Pulmonary artery endothelial cell (primary cell): Measurements from ENCODE around the gene TNFSF9. TPM values are rescaled to one million over a fixed set of nuclear protein-coding genes. Genes with fewer than 3 reads are reported as not detected.
"Not testable (repeated sequence)": the region's sequence is repeated elsewhere in the genome, so short reads cannot be mapped to it uniquely, and the experiment has no call there.

ENCODE experiments used
- DNase-seq: peaks from one replicate; pipeline ENCODE4 v3.0.0-alpha.2; 2011; ENCODE audit warnings: low read depth, low spot score
- total RNA-seq: library from RNA; depleted of rRNA; stranded (reverse); fragments of >200 nt; gene quantifications from 2 replicates; pipeline ENCODE4 v1.2.3, GENCODE V29; 2014

The TNFSF9 gene
- total RNA-seq, 1 donor from 2014 or later, result 0.40 TPM

GRCh38 chr19:6508028-6508771 lies 22.6 kb upstream of the TNFSF9 start:
- not testable (repeated sequence) for DNase-seq

DNA sequence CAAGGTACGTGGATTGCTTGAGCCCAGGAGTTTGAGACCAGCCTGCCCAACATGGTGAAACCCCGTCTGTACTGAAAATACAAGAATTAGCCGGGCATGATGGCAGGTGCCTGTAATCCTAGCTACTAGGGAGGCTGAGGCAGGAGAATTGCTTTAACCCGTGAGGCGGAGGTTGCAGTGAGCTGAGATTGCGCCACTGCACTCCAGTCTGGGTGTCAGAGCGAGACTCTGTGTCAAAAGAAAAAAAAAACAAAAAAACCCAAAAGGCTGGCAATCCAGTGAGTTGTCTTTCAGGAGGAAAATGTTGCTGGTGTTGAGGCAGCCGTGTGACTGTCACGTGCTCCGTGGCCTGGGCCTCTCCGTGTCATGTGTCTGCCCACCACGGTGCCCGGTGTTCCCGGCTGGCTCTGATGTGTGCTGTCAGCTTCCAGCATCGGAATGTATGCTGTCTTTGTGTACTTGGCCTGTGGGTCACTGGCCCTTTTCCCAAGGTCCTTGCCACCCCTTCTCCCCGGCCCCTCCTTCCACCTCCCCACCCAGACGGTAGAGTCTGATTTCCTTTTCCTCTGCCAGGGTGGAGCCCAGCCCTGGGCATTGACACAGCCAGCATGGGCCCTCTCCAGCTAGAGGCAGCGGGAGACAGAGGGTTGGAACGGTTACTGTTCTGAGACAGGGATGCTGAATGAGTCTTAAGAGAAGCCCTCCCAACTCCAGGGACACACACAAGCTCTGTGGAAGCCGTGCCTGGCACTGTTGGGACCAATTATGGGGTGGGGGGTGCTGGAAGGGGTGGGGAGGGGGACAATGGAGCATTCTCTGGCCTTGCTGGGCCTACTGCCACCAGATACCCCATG lies 21.5 kb upstream of the TNFSF9 start:
- no peak for DNase-seq

DNA sequence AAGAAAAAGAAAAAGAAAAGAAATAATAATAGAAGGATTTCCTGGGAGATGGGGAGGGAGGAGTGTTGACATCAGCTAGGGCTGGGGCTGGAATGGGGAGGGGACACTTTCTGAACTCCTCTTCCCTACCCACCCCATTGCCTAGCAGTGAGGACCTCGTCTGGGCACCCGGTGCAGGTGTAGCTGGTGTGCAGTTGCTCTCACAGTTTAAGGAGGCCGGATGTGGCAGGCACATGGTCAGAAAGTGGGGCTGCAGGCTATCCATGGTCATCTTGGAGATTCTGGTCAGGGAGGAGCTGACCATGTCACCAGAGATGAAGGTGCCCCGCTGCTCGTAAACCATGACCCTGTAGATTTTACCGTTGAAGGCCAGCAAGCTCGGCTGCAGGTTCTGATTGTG lies 20.2 kb upstream of the TNFSF9 start:
- DNase-seq, result no peak

DNA sequence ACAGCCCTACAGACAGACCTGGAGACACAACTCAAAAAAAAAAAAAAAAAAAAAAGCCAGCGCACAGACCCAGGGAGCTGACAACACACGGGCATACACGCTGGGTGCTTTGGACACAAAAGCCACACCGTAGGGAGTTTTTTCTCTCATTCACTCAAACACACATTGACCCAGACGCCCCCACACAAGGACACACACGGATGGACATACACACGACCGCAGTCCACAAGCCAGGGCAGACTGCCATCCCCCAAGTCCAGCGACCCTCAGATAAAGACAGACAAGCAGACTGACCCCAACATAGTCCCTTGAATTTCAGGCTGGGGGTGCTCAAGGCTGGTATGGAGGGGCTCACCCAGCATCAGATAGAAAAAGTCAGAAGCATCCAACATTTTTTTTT lies 16.7 kb upstream of the TNFSF9 start:
- no peak for DNase-seq

DNA sequence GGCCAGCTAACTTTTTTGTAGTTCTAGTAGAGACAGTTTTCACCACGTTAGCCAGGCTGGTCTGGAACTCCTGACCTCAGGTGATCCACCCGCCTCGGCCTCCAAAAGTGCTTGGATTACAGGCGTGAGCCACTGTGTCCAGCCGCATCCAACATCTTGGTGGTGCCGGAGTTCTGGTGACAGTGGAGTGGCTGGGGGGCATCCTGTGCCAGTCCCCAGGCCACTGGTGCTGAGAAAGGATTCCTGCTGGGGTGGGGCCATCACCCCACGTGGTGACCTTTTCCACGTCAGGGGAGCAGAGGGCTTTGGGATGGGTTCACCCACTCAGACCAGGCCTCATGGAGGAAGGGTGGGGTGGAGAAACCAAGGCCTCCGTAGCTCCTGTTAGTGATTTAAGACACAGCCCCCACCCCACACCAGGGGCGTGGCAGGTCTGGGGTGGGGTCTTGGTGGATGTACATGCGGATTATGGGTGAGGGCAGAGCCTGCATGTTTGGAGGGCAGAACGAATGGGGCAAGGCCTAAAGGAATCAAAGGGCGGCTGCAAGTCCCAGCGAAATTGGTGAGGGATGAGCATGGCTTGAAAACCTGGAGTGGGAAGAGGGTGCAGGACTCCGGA lies 15.8 kb upstream of the TNFSF9 start:
- no peak for DNase-seq

GRCh38 chr19:6516018-6516658 lies 14.7 kb upstream of the TNFSF9 start:
- DNase-seq, result peak; percentile 89

GRCh38 chr19:6516659-6517291 lies 14.1 kb upstream of the TNFSF9 start:
- DNase-seq, result peak; percentile 55

GRCh38 chr19:6518145-6518911 lies 12.5 kb upstream of the TNFSF9 start:
- no peak for DNase-seq

GRCh38 chr19:6519289-6519688 lies 11.5 kb upstream of the TNFSF9 start:
- no peak for DNase-seq

- DNase-seq, result no peak
Observed at GRCh38 chr19:6521718-6522646, 8.8 kb upstream of the TNFSF9 start.

DNA sequence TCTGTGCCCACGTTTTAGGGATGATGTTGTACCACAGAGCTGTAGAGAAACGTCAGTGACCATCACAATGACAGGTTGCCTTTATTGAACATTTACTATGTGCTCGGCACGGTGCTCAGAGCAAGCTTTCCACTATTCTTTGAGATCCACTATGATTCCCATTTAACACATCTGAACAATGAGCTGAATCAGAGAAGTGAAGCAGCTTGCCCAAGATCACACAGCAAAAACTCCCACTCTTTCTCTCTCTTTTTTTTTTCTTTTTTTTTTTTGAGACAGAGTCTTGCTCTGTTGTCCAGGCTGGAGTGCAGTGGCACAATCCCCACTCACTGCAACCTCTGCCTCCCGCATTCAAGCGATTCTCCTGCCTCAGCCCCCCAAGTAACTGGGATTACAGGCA lies 8.1 kb upstream of the TNFSF9 start:
- no peak for DNase-seq

GRCh38 chr19:6524311-6524710 lies 6.5 kb upstream of the TNFSF9 start:
- peak; percentile 24 for DNase-seq

GRCh38 chr19:6527893-6528543 lies 2.8 kb upstream of the TNFSF9 start:
- no peak for DNase-seq

GRCh38 chr19:6528544-6529121 lies 2.2 kb upstream of the TNFSF9 start:
- no peak for DNase-seq

DNA sequence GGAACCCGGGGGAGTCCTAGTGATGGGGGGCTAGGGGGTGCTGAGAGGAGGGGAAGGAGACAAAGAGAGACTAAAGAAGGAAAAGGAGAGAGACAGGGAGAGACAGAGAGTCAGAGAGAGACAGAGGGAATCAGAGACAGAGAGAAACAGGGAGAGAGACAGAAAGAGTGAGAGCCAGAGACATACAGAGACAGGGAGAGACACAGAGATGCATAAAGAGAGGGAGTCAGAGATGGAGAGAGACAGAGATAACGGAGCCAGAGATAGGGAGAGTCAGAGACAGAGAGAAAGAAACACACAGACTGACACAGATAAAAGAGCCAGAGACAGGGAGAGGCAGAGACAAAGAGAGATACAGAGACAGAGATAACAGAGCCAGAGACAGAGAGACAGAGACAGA lies 1.5 kb upstream of the TNFSF9 start:
- DNase-seq, result no peak

DNA sequence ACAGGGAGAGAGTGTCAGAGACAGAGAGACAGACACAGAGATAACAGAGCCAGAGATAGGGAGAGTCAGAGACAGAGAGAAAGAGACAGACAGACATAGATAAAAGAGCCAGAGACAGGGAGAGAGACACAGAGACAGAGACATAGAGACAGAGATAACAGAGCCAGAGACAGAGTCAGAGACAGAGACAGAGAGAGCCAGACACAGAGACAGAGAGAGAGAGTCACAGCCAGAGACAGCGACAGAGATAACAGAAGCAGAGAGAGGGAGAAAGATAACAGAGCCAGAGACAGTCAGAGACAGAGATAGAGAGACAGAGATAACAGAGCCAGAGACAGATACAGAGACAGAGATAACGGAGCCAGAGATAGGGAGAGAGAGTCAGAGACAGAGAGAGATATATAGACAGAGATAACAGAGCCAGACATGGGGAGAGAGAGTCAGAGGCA lies 865 bp upstream of the TNFSF9 start:
- no peak for DNase-seq

DNA sequence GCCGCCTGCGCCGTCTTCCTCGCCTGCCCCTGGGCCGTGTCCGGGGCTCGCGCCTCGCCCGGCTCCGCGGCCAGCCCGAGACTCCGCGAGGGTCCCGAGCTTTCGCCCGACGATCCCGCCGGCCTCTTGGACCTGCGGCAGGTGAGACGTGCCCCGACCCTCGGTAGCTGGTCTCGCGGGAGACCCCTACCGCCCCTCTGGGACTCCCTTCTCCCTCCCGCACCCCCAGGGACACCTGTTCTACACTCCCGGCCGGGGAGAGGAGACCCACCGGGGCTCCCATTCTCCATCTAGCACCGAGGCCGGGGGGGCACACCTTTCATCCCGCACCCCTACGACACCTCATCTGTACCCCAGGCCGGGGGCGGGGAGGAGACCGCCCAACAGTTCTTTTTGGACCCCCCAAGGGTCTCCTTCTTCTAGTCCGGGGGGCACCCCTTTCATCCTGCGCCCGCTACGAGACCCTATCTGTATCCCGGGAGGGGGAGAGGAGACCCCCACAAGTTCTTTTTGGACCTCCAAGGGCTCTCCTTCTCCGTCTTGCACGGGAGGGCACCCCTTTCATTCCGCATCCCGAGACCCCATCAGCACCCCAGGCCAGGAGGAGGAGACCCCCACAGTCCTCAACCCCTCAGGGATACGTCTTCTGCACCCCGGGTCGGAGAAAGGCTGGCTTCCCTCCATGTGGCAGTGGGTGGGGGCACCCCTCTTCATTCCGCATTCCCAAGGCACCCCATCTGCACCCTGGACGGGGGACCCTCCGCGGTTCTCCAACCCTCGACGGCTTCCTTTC lies 533 bp downstream of the TNFSF9 start:
- no peak for DNase-seq

GRCh38 chr19:6531956-6532243 lies 1.1 kb downstream of the TNFSF9 start:
- DNase-seq, result no peak
